Mammary epithelial cell (primary cell): ENCODE results near the gene PLA2G4D.

Experiments used
- EZH2 ChIP-seq: IDR thresholded peaks from 2 replicates; pipeline ENCODE4 v1.6.1; 2012; ENCODE audit warnings: low read length, inconsistent platforms, borderline replicate concordance
- TF ChIP-seq, protein P1 (sequence below), 2 donors: IDR thresholded peaks in 1 of 2; conservative IDR thresholded peaks in 1 of 2; 2 replicates each; pipeline ENCODE4 v1.5.1; 2011 to 2012; ENCODE audit warnings: inconsistent platforms in 2 of 2, low read length in 2 of 2, mild to moderate bottlenecking in 2 of 2, control low read depth in 1 of 2, low read depth in 1 of 2; ENCODE audit not compliant: insufficient read depth in 1 of 2; ENCODE audit errors: extremely low read depth in 1 of 2

DNA sequence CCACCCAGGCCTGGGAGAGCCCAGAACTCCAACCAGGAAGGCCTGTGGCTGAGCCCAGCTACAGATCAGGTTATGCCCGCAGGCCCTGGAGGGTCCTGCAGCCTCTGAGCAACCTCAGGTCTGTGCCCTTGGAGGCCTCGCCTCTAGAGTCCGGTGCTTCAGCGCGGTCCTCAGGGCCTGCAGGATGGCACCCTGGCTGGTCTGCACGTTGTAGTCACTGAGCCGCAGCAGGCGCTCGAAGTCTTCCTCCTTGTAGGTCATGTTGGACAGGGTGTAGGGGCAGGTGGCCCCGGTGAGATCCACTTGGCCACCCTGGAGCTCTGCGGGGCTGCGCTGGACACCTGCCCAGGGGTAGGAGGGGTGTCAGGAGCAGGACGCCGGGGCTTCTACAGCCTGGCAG lies 25.8 kb downstream of the PLA2G4D start:
- TF ChIP-seq, protein P1, sequence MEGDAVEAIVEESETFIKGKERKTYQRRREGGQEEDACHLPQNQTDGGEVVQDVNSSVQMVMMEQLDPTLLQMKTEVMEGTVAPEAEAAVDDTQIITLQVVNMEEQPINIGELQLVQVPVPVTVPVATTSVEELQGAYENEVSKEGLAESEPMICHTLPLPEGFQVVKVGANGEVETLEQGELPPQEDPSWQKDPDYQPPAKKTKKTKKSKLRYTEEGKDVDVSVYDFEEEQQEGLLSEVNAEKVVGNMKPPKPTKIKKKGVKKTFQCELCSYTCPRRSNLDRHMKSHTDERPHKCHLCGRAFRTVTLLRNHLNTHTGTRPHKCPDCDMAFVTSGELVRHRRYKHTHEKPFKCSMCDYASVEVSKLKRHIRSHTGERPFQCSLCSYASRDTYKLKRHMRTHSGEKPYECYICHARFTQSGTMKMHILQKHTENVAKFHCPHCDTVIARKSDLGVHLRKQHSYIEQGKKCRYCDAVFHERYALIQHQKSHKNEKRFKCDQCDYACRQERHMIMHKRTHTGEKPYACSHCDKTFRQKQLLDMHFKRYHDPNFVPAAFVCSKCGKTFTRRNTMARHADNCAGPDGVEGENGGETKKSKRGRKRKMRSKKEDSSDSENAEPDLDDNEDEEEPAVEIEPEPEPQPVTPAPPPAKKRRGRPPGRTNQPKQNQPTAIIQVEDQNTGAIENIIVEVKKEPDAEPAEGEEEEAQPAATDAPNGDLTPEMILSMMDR (conservative IDR thresholded peaks at IDR 0.05 in 1 of 2, IDR thresholded peaks at IDR 0.05 in 1 of 2; ENCODE audit: extremely low read depth in 1 of 2, insufficient read depth in 1 of 2, low read depth in 1 of 2, low read length in 2 of 2), result no peak
- no peak for TF ChIP-seq EZH2
